ENCODE measurements around the gene MCC.

- no peak for TF ChIP-seq CTCF (IDR thresholded peaks at IDR 0.05)
- TF ChIP-seq POLR2A (IDR thresholded peaks at IDR 0.05): no peak
Measured at GRCh38 chr5:113081881-113082546, 406.2 kb downstream of the MCC start.
